ENCODE data around the gene URI1. TPM values are rescaled to one million over a fixed set of nuclear protein-coding genes. Genes with fewer than 3 reads are reported as not detected.

The URI1 gene
- total and polyA plus RNA-seq, 2 donors (not counting 1 experiment from before 2014, with no cell fraction given) = 21.3 to 54.2 TPM

DNA sequence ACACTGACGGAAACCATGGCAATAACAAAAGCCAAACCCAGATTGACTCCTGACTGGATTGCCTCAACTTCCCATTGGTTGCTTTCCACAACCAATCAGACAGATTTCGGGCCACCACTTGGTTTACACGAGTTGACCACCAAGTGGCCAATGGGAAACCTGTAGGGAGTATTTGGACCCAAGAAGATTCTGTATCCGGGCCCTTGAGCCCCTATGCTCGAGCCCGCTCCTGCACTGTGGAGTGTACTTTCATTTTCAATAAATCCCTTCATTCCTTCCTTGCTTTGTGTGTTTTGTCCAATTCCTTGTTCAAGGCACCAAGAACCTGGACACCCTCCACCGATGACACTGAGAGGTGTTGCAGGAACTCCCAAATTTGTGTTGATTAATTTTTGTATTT is 24.1 kb upstream of the URI1 start:
- H3K4me3 Mint-ChIP-seq = no peak overlapping the region
- no peaks in the 10 kb centered on the region for H3K9me3 Mint-ChIP-seq (ENCODE audit: insufficient read depth)
- Histone ChIP-seq H3K27me3 (replicated peaks in 1 of 4; ENCODE audit: control extremely low read depth in 1 of 4, control insufficient read depth in 3 of 4, insufficient read depth in 4 of 4, low read length in 3 of 4) (peaks cover 0 to 4% (median 0%) of the 10 kb centered on the region in 4 experiments), H3K79me2 (ENCODE audit: control insufficient read depth, insufficient read depth, low read length) (no peaks in the 10 kb centered on the region), H3K36me3 (replicated peaks in 1 of 2; ENCODE audit: control extremely low read depth in 1 of 2, control insufficient read depth in 1 of 2, extremely low read depth in 1 of 2, insufficient read depth in 2 of 2, low read length in 1 of 2) (no peaks in the 10 kb centered on the region), H4K20me1 (ENCODE audit: control insufficient read depth, insufficient read depth, low read length, poor library complexity, severe bottlenecking) (no peaks in the 10 kb centered on the region), H3K4me1 (ENCODE audit: control insufficient read depth in 2 of 2, insufficient read depth in 2 of 2, low read length in 2 of 2) (no peaks in the 10 kb centered on the region), H3K9ac (ENCODE audit: low read length) (no peak overlapping the region), H2AFZ (ENCODE audit: insufficient read depth, low read depth, low read length, poor library complexity, severe bottlenecking) (no peak overlapping the region), H3K9me3 (ENCODE audit: control extremely low read depth in 1 of 3, control insufficient read depth in 2 of 3, insufficient read depth in 1 of 3, low read length in 2 of 3) (no peaks in the 10 kb centered on the region), H3K4me3 (ENCODE audit: control extremely low read depth in 1 of 5, extremely low read depth in 1 of 5, insufficient read depth in 1 of 5, low read depth in 2 of 5, low read length in 4 of 5) (no peak overlapping the region), H3K27ac (ENCODE audit: low read length in 2 of 2) (no peak overlapping the region), H3K4me2 (replicated peaks; ENCODE audit: low read depth, low read length, poor library complexity, severe bottlenecking) (no peak overlapping the region)
- no peak overlapping the region for H3K27ac Mint-ChIP-seq
- POLR2A ChIA-PET = no interaction called here
- WGBS (ENCODE audit: insufficient coverage) = 100% methylated on average over 1 of the region's 7 CpGs
- intact Hi-C loops (cut with micrococcal nuclease) = no loop called here
- peaks cover 2% of the 10 kb centered on the region for H3K4me1 Mint-ChIP-seq
- CTCF ChIA-PET = no interaction called here
- no peak for ATAC-seq (ENCODE audit: low read depth)
- no peak for DNase-seq
- TF ChIP-seq EZH2 (IDR thresholded peaks at IDR 0.05; ENCODE audit: borderline replicate concordance, insufficient read depth, low read depth, low read length, poor library complexity, severe bottlenecking) = no peak
- TF ChIP-seq, protein P1, sequence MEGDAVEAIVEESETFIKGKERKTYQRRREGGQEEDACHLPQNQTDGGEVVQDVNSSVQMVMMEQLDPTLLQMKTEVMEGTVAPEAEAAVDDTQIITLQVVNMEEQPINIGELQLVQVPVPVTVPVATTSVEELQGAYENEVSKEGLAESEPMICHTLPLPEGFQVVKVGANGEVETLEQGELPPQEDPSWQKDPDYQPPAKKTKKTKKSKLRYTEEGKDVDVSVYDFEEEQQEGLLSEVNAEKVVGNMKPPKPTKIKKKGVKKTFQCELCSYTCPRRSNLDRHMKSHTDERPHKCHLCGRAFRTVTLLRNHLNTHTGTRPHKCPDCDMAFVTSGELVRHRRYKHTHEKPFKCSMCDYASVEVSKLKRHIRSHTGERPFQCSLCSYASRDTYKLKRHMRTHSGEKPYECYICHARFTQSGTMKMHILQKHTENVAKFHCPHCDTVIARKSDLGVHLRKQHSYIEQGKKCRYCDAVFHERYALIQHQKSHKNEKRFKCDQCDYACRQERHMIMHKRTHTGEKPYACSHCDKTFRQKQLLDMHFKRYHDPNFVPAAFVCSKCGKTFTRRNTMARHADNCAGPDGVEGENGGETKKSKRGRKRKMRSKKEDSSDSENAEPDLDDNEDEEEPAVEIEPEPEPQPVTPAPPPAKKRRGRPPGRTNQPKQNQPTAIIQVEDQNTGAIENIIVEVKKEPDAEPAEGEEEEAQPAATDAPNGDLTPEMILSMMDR (IDR thresholded peaks at IDR 0.05) = no peak
- H3K27me3 Mint-ChIP-seq = peaks cover 23% of the 10 kb centered on the region

DNA sequence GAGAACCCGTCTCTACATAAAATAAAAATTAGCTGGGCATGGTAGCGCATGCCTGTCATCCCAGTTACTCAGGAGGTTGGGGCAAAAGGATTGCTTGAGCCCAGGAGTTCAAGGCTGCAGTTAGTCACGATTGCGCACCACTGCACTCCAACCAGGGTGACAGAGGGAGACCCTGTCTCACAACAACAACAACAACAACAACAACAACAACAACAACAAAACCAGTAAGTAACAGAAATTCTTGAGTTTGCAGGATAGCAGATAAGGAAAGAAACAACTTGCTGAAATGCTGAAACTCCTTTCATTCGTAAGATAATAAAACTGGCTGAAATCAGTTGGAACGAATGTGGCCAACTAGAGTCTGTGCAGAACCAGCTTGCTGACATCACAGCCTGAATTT is 23.1 kb upstream of the URI1 start:
- no peaks in the 10 kb centered on the region for H3K9me3 Mint-ChIP-seq (ENCODE audit: insufficient read depth)
- WGBS (ENCODE audit: insufficient coverage) = 96% methylated on average over 5 of the region's 6 CpGs
- TF ChIP-seq EZH2 (IDR thresholded peaks at IDR 0.05; ENCODE audit: borderline replicate concordance, insufficient read depth, low read depth, low read length, poor library complexity, severe bottlenecking) = no peak
- TF ChIP-seq, protein P1 (IDR thresholded peaks at IDR 0.05) = no peak

More for the DNA sequence above, 23.1 kb upstream of the URI1 start:
- Histone ChIP-seq H3K4me1 (ENCODE audit: control insufficient read depth in 2 of 2, insufficient read depth in 2 of 2, low read length in 2 of 2) (no peaks in the 10 kb centered on the region), H2AFZ (ENCODE audit: insufficient read depth, low read depth, low read length, poor library complexity, severe bottlenecking) (no peak overlapping the region), H3K79me2 (ENCODE audit: control insufficient read depth, insufficient read depth, low read length) (no peaks in the 10 kb centered on the region), H3K27ac (ENCODE audit: low read length in 2 of 2) (no peak overlapping the region), H3K36me3 (replicated peaks in 1 of 2; ENCODE audit: control extremely low read depth in 1 of 2, control insufficient read depth in 1 of 2, extremely low read depth in 1 of 2, insufficient read depth in 2 of 2, low read length in 1 of 2) (no peaks in the 10 kb centered on the region), H3K9ac (ENCODE audit: low read length) (no peak overlapping the region), H3K4me2 (replicated peaks; ENCODE audit: low read depth, low read length, poor library complexity, severe bottlenecking) (no peak overlapping the region), H3K9me3 (ENCODE audit: control extremely low read depth in 1 of 3, control insufficient read depth in 2 of 3, insufficient read depth in 1 of 3, low read length in 2 of 3) (no peaks in the 10 kb centered on the region), H3K4me3 (ENCODE audit: control extremely low read depth in 1 of 5, extremely low read depth in 1 of 5, insufficient read depth in 1 of 5, low read depth in 2 of 5, low read length in 4 of 5) (no peak overlapping the region), H4K20me1 (ENCODE audit: control insufficient read depth, insufficient read depth, low read length, poor library complexity, severe bottlenecking) (no peaks in the 10 kb centered on the region), H3K27me3 (replicated peaks in 1 of 4; ENCODE audit: control extremely low read depth in 1 of 4, control insufficient read depth in 3 of 4, insufficient read depth in 4 of 4, low read length in 3 of 4) (peaks cover 0 to 6% (median 0%) of the 10 kb centered on the region in 4 experiments)
- Mint-ChIP-seq H3K27ac (no peak overlapping the region), H3K27me3 (peaks cover 23% of the 10 kb centered on the region), H3K4me3 (no peak overlapping the region), H3K4me1 (peaks cover 2% of the 10 kb centered on the region)
- ATAC-seq (ENCODE audit: low read depth) (no peak), DNase-seq (no peak)
- ChIA-PET POLR2A (no interaction called here), CTCF (no interaction called here)
- intact Hi-C loops (cut with micrococcal nuclease) = no loop called here
